Activated CD8-positive, alpha-beta T cell treated with anti-CD3 and anti-CD28 coated beads, Interleukin-2, amount 10 ng/mL, durations not matched to agents 7 days and 5 days (primary cell): ENCODE measurements around the gene FHIT. TPM values are rescaled to one million over a fixed set of nuclear protein-coding genes. Genes with fewer than 3 reads are reported as not detected.

Experiments used
- ATAC-seq: fragments of 150-1000 bp; cut with Tn5 transposase; one replicate; pipeline ENCODE4 v1.10.0; 2021; ENCODE audit warnings: moderate library complexity
- CTCF ChIA-PET: fragments of 350-600 bp; sonication (Branson Sonifier 250); formaldehyde crosslinking; loops from one replicate; lab custom pipeline; 2021; ENCODE audit warnings: antibody characterized with exemption; lab: Charles Lee
- POLR2A ChIA-PET: fragments of 350-600 bp; sonication (Branson Sonifier 250); formaldehyde crosslinking; loops from one replicate; lab custom pipeline; 2021; ENCODE audit warnings: antibody characterized with exemption; lab: Charles Lee
- DNase-seq: peaks from one replicate; pipeline ENCODE4 v3.0.0-alpha.2; 2020
- H3K27ac Mint-ChIP-seq: one replicate; pipeline ENCODE4 v1.8.0; 2021; ENCODE audit warnings: mild to moderate bottlenecking, mixed read lengths
- H3K27me3 Mint-ChIP-seq: one replicate; pipeline ENCODE4 v1.8.0; 2021; ENCODE audit warnings: low read depth, mixed read lengths
- H3K36me3 Mint-ChIP-seq: one replicate; pipeline ENCODE4 v1.8.0; 2021; ENCODE audit warnings: low read depth, mixed read lengths
- H3K4me1 Mint-ChIP-seq: one replicate; pipeline ENCODE4 v1.8.0; 2021; ENCODE audit warnings: low read depth, mixed read lengths
- H3K4me3 Mint-ChIP-seq: one replicate; pipeline ENCODE4 v1.8.0; 2021; ENCODE audit warnings: mild to moderate bottlenecking, mixed read lengths
- H3K9me3 Mint-ChIP-seq: one replicate; pipeline ENCODE4 v1.8.0; 2022; ENCODE audit warnings: mixed read lengths; ENCODE audit not compliant: insufficient read depth
- total RNA-seq, 2 experiments: library from RNA; stranded (reverse); gene quantifications; one replicate each; pipeline ENCODE4 v1.2.3, GENCODE V29; 2021

Gene FHIT
- total RNA-seq, 2 experiments from 2014 or later, result 4.8 TPM

DNA sequence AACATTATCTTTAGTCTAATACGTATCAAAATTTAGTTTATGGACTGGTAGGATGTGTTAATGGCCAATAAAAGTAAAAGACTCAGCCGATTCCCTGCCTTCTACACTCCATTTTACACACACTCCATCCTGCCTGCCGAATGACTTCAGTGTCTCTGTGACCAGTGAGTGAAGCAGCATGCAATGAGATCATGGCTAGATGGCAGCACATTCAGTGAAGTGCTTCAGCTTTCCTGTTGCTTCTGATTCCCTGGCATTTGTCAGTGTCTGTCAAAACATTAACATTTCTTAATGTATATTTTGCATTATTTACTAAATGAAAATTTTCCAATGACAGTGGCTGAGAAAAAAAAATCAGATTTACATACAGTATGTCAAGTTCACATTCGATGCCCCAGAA lies 412.0 kb downstream of the FHIT start:
- Mint-ChIP-seq H3K4me1 (no peaks in the 10 kb centered on the region), H3K9me3 (no peaks in the 10 kb centered on the region), H3K27me3 (no peaks in the 10 kb centered on the region), H3K4me3 (no peak overlapping the region), H3K36me3 (no peaks in the 10 kb centered on the region), H3K27ac (no peak overlapping the region)
- ATAC-seq, result no peak
- DNase-seq, result no peak
- ChIA-PET POLR2A (no interaction called here), CTCF (no interaction called here)

DNA sequence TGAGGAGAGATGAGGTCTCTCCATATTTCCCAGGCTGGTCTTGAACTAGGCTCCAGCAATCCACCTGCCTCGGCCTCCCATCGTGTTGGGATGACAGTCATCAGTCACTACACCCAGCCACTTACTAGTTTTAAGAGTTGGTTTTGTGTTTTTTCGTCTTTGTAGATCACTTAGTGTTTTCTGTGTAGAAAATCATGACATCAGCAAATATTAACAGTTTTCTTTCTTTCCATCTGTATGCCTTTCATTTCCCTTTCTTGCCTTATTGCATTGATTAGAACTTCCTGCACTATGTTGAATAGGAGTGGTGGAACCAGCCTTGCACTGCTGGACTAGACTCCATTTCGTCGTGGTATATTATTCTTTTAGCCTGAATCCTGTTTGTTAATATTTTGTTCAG lies 415.5 kb downstream of the FHIT start:
- CTCF ChIA-PET, result no interaction called here
- DNase-seq (no peak), ATAC-seq (no peak)
- Mint-ChIP-seq H3K36me3 (no peaks in the 10 kb centered on the region), H3K9me3 (no peaks in the 10 kb centered on the region), H3K27ac (no peak overlapping the region), H3K4me3 (no peak overlapping the region), H3K4me1 (no peaks in the 10 kb centered on the region), H3K27me3 (no peaks in the 10 kb centered on the region)
- POLR2A ChIA-PET, result no interaction called here

DNA sequence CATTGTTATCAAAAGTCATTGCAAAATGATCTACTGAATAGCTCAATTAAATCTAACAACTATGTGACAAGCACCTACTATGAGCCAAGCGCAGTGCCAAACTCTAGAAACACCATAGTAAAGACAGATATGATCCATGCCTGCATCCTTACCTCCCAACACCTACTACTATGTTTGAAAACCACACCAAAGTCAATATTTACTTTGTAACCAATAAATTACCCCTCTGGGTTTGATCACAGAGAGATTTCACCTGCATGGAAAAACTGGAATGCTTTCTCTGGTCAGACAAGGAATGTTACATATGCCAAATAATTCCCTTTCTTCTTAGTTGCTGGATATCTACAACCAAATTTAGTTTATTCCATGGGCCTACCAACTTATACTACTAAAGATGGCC lies 422.2 kb downstream of the FHIT start:
- CTCF ChIA-PET, result no interaction called here
- Mint-ChIP-seq H3K27ac (no peak overlapping the region), H3K9me3 (no peaks in the 10 kb centered on the region), H3K27me3 (no peaks in the 10 kb centered on the region), H3K4me1 (no peaks in the 10 kb centered on the region), H3K36me3 (no peaks in the 10 kb centered on the region), H3K4me3 (no peak overlapping the region)
- DNase-seq (no peak), ATAC-seq (no peak)
- POLR2A ChIA-PET, result no interaction called here

DNA sequence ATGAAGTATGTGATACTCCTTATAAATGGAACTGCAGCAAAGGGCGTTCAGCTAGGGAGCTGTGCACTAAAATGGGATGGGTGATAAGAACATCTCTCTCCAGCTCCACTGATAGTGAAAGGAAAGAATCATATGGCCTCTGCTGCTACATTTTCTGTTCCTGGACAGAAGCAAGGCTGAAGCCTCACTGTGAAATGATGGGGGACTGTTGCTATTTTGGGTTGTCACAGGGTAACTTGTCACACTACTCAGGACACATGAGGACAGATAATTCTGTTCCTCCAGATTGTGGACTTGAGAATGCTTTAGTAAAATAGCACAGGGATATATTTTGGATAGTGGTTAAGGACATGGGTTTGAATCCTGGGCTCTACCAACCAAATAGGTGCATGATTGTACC lies 423.6 kb downstream of the FHIT start:
- ATAC-seq (no peak), DNase-seq (no peak)
- H3K4me3 Mint-ChIP-seq, result no peak overlapping the region
- CTCF ChIA-PET, result no interaction called here
- H3K27ac Mint-ChIP-seq, result no peak overlapping the region
- H3K4me1 Mint-ChIP-seq, result no peaks in the 10 kb centered on the region
- no peaks in the 10 kb centered on the region for H3K36me3 Mint-ChIP-seq
- H3K9me3 Mint-ChIP-seq, result peaks cover under 1% of the 10 kb centered on the region
- POLR2A ChIA-PET, result no interaction called here
- H3K27me3 Mint-ChIP-seq, result no peaks in the 10 kb centered on the region

DNA sequence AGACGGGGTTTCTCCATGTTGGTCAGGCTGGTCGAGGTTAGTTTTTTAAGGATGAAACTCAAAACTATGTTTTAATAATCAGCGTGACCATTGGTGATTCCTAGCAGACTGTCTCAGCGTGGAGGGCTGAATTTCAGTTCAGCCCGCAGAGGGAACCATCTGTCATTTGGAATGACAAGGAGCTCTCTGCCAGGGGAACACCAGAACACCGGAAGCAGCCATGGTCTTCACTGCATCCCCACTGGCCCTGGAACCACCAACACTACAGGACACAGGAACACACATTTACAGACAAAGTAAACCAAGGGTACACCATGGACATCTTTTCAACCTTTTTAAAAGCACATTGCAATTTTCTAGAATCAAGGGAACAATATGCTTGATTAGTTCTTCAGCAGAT lies 424.7 kb downstream of the FHIT start:
- no peaks in the 10 kb centered on the region for H3K4me1 Mint-ChIP-seq
- no peaks in the 10 kb centered on the region for H3K36me3 Mint-ChIP-seq
- no peaks in the 10 kb centered on the region for H3K27me3 Mint-ChIP-seq
- ATAC-seq (no peak), DNase-seq (no peak)
- H3K4me3 Mint-ChIP-seq, result no peak overlapping the region
- no peak overlapping the region for H3K27ac Mint-ChIP-seq
- POLR2A ChIA-PET, result no interaction called here
- CTCF ChIA-PET, result no interaction called here
- peaks cover 4% of the 10 kb centered on the region for H3K9me3 Mint-ChIP-seq

DNA sequence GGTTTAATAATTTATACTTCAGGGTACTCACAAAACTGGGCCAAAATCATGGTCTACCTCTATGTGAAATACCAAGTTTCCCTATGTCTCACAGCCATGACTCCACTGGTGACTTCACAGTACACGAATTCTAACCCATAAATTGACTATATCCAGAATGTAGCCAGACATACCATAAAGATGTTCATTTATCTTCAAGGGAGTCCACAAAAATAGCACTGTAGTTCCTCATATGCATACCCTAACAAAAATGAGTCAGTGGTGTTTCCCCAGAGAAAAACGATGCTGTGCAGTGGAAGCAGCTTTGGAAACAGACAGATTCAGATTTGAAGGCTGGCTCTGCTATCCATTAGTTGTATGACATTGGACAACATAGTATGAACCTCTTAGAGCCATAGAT lies 438.8 kb downstream of the FHIT start:
- DNase-seq (no peak), ATAC-seq (no peak)
- Mint-ChIP-seq H3K4me3 (no peak overlapping the region), H3K27me3 (no peaks in the 10 kb centered on the region), H3K36me3 (no peaks in the 10 kb centered on the region), H3K27ac (no peak overlapping the region), H3K4me1 (no peaks in the 10 kb centered on the region), H3K9me3 (peaks cover 8% of the 10 kb centered on the region)
- ChIA-PET POLR2A (no interaction called here), CTCF (no interaction called here)

DNA sequence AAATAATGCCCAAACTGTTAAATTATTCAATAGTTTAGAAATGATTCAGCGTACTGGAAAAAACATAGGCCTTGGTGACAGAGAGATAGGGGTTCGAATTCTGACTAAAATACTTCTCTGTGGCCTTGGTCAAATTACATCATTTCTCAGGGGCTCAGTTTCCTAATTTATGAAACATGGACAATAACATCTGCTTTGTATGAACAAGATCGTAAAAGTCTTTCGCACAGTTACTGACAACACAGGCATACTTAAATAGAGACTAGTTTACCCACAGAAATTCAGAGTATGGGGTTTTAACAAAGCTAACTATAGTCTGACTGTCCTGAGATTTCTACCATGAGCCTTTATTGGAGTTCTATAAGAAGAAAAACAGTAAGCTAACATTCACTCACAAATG lies 440.4 kb downstream of the FHIT start:
- H3K36me3 Mint-ChIP-seq, result no peaks in the 10 kb centered on the region
- H3K4me1 Mint-ChIP-seq, result no peaks in the 10 kb centered on the region
- no peak for DNase-seq
- H3K27me3 Mint-ChIP-seq, result no peaks in the 10 kb centered on the region
- no peak overlapping the region for H3K27ac Mint-ChIP-seq
- no peak overlapping the region for H3K4me3 Mint-ChIP-seq
- POLR2A ChIA-PET, result no interaction called here
- ATAC-seq, result no peak
- H3K9me3 Mint-ChIP-seq, result no peaks in the 10 kb centered on the region
- CTCF ChIA-PET, result interaction anchor here (1.6 kb wide), 1 partner anchor 12 kb away, joined by 5 read pairs; no protein-coding TSS in a partner anchor

DNA sequence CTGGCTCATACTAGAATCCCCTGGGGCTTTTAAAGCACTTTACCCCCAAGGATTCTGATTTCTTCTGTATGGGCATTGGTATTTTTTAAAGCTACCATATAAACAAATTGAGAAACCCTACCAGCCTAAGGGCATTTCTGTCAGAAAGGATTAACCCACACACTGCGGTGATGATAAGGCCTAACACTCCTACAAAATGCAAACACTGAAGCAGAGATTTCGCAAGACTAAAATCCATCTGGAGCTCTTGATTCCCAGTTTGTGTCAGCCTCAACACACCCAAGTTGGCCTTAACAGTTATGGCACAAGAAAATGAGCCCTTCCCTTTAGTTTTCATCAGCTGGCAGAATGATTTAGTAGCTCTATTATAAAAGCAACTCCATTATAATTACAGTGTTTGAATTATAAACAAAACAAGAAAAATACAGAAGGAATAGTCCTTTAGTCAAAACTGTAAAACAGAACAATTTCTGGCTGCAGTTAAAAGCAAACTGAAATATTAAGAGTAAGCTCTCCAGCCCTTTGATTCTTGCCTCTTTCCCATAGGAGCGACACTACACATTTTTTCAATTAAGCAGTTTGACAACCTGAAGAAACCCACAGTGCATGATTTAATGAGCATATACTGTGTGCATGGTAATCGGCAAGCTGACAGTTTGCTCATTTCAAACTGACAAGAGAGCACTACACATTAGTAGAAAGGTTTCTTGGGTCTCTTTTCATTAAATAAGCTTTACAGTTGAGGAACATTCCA lies 441.2 kb downstream of the FHIT start:
- H3K9me3 Mint-ChIP-seq, result no peaks in the 10 kb centered on the region
- H3K4me3 Mint-ChIP-seq, result no peak overlapping the region
- ChIA-PET CTCF (interaction anchor here (1.6 kb wide), 1 partner anchor 12 kb away, joined by 5 read pairs; no protein-coding TSS in a partner anchor), POLR2A (no interaction called here)
- H3K27me3 Mint-ChIP-seq, result no peaks in the 10 kb centered on the region
- no peak overlapping the region for H3K27ac Mint-ChIP-seq
- H3K36me3 Mint-ChIP-seq, result no peaks in the 10 kb centered on the region
- H3K4me1 Mint-ChIP-seq, result no peaks in the 10 kb centered on the region
- ATAC-seq, result no peak
- DNase-seq, result no peak

DNA sequence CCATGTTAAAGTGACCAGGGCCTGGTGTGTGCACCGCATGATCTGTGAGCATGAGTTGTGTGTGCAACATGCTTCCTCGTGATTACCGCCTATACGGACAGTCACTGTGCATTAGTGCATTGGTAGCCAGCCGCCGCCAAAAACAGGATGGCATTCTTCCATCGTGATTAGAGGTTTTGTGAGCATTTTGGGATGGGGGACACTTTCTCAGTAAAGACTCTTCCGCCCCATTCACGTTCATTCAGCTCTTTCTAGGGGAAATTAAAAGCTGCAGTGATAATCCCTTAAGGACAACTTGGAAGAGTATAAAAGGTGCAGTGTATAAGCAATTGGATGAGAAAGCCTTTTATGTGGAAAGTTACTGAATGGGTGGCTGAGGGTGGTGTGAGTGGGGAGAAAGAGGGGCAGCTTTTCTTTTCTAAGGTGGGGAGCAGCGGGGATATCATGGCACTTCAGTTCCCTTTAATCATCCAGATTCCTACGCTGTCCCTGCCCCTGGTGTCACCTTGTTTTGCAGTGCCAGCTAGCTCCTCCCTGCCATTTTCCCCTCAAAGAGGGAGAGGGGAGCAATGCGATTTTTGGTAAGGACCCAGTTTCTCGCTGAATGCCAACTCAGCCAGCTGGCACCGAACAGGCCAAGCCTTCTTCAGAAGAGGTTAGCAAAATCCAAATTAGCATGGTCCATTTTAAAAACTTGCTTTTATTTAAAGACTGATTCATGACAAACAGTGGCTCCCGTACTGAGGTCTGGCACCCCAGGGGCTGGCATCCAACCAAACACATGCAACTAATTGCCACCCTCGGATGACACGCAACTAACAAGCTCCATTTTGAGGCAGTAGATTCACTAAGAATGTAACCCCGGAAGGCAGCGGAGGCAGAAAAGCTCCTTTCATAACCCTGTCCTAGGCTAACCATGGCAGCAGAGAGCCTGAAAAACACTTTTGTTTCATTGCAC lies 447.8 kb downstream of the FHIT start:
- H3K4me1 Mint-ChIP-seq, result no peaks in the 10 kb centered on the region
- no peaks in the 10 kb centered on the region for H3K36me3 Mint-ChIP-seq
- no peak overlapping the region for H3K4me3 Mint-ChIP-seq
- no peak for ATAC-seq
- H3K27ac Mint-ChIP-seq, result no peak overlapping the region
- CTCF ChIA-PET, result no interaction called here
- DNase-seq, result no peak
- no peaks in the 10 kb centered on the region for H3K27me3 Mint-ChIP-seq
- H3K9me3 Mint-ChIP-seq, result peaks cover 5% of the 10 kb centered on the region
- POLR2A ChIA-PET, result no interaction called here

DNA sequence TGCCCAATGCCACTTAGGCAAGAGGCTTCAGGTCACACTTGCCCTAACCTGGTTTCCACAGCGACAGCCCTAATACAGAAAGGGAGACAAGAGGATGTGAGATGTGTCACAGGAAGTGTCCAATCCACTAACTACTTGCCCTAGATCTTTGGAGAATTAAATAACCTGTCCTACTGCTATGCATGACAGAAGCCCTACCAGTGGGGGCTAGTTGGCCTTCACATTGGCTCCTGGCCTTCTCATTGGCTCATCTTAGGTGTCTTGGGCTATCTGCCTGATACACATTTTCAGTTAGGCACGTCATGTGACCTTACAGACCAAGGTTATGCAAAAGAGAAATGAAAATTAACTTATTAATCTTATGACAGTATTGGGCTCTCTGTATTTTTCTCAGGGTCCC lies 449.9 kb downstream of the FHIT start:
- DNase-seq (no peak), ATAC-seq (no peak)
- H3K4me1 Mint-ChIP-seq, result no peaks in the 10 kb centered on the region
- CTCF ChIA-PET, result no interaction called here
- H3K27me3 Mint-ChIP-seq, result no peaks in the 10 kb centered on the region
- H3K36me3 Mint-ChIP-seq, result no peaks in the 10 kb centered on the region
- POLR2A ChIA-PET, result no interaction called here
- peaks cover 5% of the 10 kb centered on the region for H3K9me3 Mint-ChIP-seq
- H3K27ac Mint-ChIP-seq, result no peak overlapping the region
- H3K4me3 Mint-ChIP-seq, result no peak overlapping the region

DNA sequence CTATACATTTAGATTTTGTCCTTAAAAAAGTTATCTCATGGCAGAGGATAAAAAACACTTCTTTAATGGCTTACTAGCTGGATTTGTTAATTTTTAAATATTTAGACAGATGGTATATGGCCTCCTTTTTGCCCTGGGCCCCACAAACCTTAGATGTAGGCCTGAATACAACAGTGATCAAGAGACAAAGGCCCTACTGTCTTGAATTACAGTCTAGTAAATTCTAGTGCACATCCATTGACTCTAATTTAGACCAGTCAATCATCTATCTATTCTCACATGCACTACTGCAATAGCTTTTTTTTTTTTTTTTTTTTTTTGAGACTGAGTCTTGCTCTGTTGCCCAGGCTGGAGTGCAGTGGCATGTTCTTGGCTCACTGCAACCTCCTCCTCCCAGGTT lies 452.8 kb downstream of the FHIT start:
- Mint-ChIP-seq H3K9me3 (peaks cover 5% of the 10 kb centered on the region), H3K4me1 (no peaks in the 10 kb centered on the region), H3K27ac (no peak overlapping the region), H3K36me3 (no peaks in the 10 kb centered on the region), H3K4me3 (no peak overlapping the region), H3K27me3 (no peaks in the 10 kb centered on the region)
- ChIA-PET POLR2A (no interaction called here), CTCF (interaction anchor here (1.3 kb wide), 1 partner anchor 12 kb away, joined by 5 read pairs; no protein-coding TSS in a partner anchor)
- DNase-seq, result no peak
- no peak for ATAC-seq

DNA sequence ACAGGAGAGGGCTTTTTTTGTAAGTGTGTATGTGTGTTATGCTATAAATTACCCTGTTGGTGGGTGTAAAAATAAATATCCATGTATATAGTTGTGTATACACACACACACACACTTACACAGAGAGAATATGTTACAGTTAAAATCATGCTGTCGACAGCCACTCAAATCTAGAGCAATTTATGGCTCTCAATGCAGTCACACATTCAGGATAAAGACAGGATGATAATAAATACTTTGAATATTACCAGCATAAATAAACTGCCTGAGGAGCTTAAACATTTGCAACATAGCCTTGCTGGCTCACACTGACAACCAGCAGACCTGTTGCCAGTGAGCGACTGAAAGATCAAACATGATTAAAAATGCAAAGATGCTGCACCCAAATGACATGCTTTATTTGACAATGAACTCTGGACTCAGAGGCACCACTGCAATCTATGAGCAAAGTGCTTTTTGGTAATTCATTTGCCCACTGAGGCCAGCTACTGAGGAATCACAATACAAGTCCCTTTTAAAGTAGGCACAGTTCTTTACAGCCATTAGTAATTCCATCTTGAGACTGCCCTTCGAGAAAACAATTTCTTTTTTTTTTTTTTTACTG lies 458.9 kb downstream of the FHIT start:
- H3K27ac Mint-ChIP-seq, result no peak overlapping the region
- H3K9me3 Mint-ChIP-seq, result no peaks in the 10 kb centered on the region
- no peaks in the 10 kb centered on the region for H3K27me3 Mint-ChIP-seq
- peaks cover 7% of the 10 kb centered on the region for H3K4me1 Mint-ChIP-seq
- H3K4me3 Mint-ChIP-seq, result no peak overlapping the region
- no peaks in the 10 kb centered on the region for H3K36me3 Mint-ChIP-seq
- ChIA-PET POLR2A (no interaction called here), CTCF (no interaction called here)
- ATAC-seq (no peak), DNase-seq (no peak)
